HEK293 (cell line): ENCODE results near the gene STUB1.

Experiments used
- CTCF ChIA-PET: fragments of 350-600 bp; formaldehyde crosslinking; extraction: SDS; loops from one replicate; lab custom pipeline; 2021; ENCODE audit warnings: antibody characterized with exemption; lab: Yijun Ruan, JAX
- POLR2A ChIA-PET: fragments of 300-600 bp; formaldehyde crosslinking; extraction: SDS; loops from one replicate; lab custom pipeline; 2020; ENCODE audit warnings: antibody characterized with exemption, inconsistent platforms; lab: Yijun Ruan, JAX
- H3K27ac ChIP-seq: fragments of 200-500 bp; sonication (Bioruptor generic); 2 replicates; pipeline ENCODE4 v1.5.1; 2014; ENCODE audit warnings: low read depth, low read length, control low read depth, inconsistent platforms; ENCODE audit errors: extremely low read depth
- H3K36me3 ChIP-seq, 2 experiments: fragments of 200-500 bp in 1 of 2; sonication (Bioruptor generic) in 1 of 2; 1 replicate in 1 of 2; 2 replicates in 1 of 2; pipeline ENCODE4 v1.5.1; 2014 to 2017; ENCODE audit warnings: inconsistent platforms in 2 of 2, low read length in 2 of 2; ENCODE audit not compliant: control insufficient read depth in 2 of 2, insufficient read depth in 1 of 2
- H3K4me1 ChIP-seq: fragments of 200-500 bp; sonication (Bioruptor generic); 2 replicates; pipeline ENCODE4 v1.5.1; 2014; ENCODE audit warnings: mild to moderate bottlenecking, low read length, inconsistent platforms; ENCODE audit not compliant: control insufficient read depth, insufficient read depth
- H3K4me3 ChIP-seq: 2 replicates; pipeline ENCODE4 v1.5.1; 2011; ENCODE audit warnings: low read depth, mild to moderate bottlenecking, control low read depth, low read length, moderate library complexity
- H3K9me3 ChIP-seq: fragments of 200-500 bp; sonication (Bioruptor generic); 2 replicates; pipeline ENCODE4 v1.5.1; 2014; ENCODE audit warnings: low read depth, low read length, inconsistent platforms; ENCODE audit not compliant: control insufficient read depth, insufficient read depth
- EGR2 ChIP-seq: fragments of 450-650 bp; formaldehyde crosslinking; IDR thresholded peaks from 2 replicates; pipeline ENCODE4 v1.5.1; 2016; ENCODE audit warnings: low read depth, missing biosample characterization, missing genetic modification characterization
- GFI1B ChIP-seq: fragments of 450-650 bp; formaldehyde crosslinking; IDR thresholded peaks from 2 replicates; pipeline ENCODE4 v1.5.1; 2016; ENCODE audit warnings: missing biosample characterization, missing genetic modification characterization
- INSM2 ChIP-seq: fragments of 450-650 bp; formaldehyde crosslinking; IDR thresholded peaks from 2 replicates; pipeline ENCODE4 v1.5.1; 2016; ENCODE audit warnings: missing biosample characterization, missing genetic modification characterization
- REST ChIP-seq: fragments of 450-650 bp; formaldehyde crosslinking; IDR thresholded peaks from 2 replicates; pipeline ENCODE4 v1.5.1; 2016; ENCODE audit warnings: missing biosample characterization, missing genetic modification characterization
- TRIM28 ChIP-seq: IDR thresholded peaks from 2 replicates; pipeline ENCODE4 v1.6.1; 2011; ENCODE audit warnings: low read length, control low read depth, borderline replicate concordance
- ZBTB21 ChIP-seq: fragments of 450-650 bp; formaldehyde crosslinking; IDR thresholded peaks from 2 replicates; pipeline ENCODE4 v1.5.1; 2017; ENCODE audit warnings: missing biosample characterization, missing genetic modification characterization
- ZBTB26 ChIP-seq: fragments of 450-650 bp; formaldehyde crosslinking; optimal IDR thresholded peaks from 2 replicates; pipeline ENCODE3; 2016; ENCODE audit warnings: missing biosample characterization, mild to moderate bottlenecking, missing genetic modification characterization
- ZBTB49 ChIP-seq: fragments of 450-650 bp; formaldehyde crosslinking; IDR thresholded peaks from 2 replicates; pipeline ENCODE4 v1.5.1; 2016; ENCODE audit warnings: missing biosample characterization, missing genetic modification characterization, low read depth
- ZNF555 ChIP-seq: fragments of 450-650 bp; formaldehyde crosslinking; conservative IDR thresholded peaks from 2 replicates; pipeline ENCODE4 v1.5.1; 2017; ENCODE audit warnings: missing biosample characterization, mild to moderate bottlenecking, missing genetic modification characterization, inconsistent platforms
- ZNF558 ChIP-seq: fragments of 450-650 bp; formaldehyde crosslinking; IDR thresholded peaks from 2 replicates; pipeline ENCODE4 v1.5.1; 2016; ENCODE audit warnings: missing biosample characterization, missing genetic modification characterization
- ZNF624 ChIP-seq: fragments of 450-650 bp; formaldehyde crosslinking; IDR thresholded peaks from 2 replicates; pipeline ENCODE4 v1.5.1; 2017; ENCODE audit warnings: missing biosample characterization, missing genetic modification characterization
- ZNF658 ChIP-seq: fragments of 450-650 bp; formaldehyde crosslinking; IDR thresholded peaks from 2 replicates; pipeline ENCODE4; 2016; ENCODE audit warnings: missing biosample characterization, missing genetic modification characterization
- ZNF791 ChIP-seq: fragments of 450-650 bp; formaldehyde crosslinking; IDR thresholded peaks from 2 replicates; pipeline ENCODE4 v1.5.1; 2016; ENCODE audit warnings: missing biosample characterization, missing genetic modification characterization
- ZNF843 ChIP-seq: fragments of 450-650 bp; formaldehyde crosslinking; IDR thresholded peaks from 2 replicates; pipeline ENCODE4 v1.5.1; 2016; ENCODE audit warnings: missing biosample characterization, missing genetic modification characterization
- TF ChIP-seq, protein P1 (sequence below): fragments of 450-650 bp; formaldehyde crosslinking; IDR thresholded peaks from 2 replicates; pipeline ENCODE4 v1.5.1; 2016; ENCODE audit warnings: missing biosample characterization, missing genetic modification characterization

STUB1 gene

DNA sequence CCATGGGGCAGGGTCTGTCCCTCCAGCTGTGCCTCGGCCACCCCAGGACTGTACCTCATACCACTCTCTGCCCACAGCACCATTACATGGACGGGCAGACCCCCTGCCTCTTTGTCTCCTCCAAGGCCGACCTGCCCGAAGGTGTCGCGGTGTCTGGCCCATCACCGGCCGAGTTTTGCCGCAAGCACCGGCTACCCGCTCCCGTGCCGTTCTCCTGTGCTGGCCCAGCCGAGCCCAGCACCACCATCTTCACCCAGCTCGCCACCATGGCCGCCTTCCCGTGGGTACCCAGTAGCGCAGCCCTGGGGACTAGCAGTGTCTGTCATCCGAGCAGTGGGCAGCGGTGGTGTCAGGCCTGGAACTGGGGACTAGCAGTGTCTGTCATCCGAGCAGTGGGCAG, 7.4 kb upstream of the STUB1 start:
- ChIA-PET CTCF (no interaction called here), POLR2A (interaction anchor here (1.3 to 6.7 kb wide), 2 partner anchors 8 to 17 kb away, joined by 3 to 57 read pairs; partner anchors contain the start of genes STUB1 and WDR24)
- H3K4me3 ChIP-seq = no peak overlapping the region
- H3K27ac ChIP-seq = no peak overlapping the region
- TF ChIP-seq ZNF658 = no peak
- no peak for TF ChIP-seq ZNF555
- TF ChIP-seq, protein P1, sequence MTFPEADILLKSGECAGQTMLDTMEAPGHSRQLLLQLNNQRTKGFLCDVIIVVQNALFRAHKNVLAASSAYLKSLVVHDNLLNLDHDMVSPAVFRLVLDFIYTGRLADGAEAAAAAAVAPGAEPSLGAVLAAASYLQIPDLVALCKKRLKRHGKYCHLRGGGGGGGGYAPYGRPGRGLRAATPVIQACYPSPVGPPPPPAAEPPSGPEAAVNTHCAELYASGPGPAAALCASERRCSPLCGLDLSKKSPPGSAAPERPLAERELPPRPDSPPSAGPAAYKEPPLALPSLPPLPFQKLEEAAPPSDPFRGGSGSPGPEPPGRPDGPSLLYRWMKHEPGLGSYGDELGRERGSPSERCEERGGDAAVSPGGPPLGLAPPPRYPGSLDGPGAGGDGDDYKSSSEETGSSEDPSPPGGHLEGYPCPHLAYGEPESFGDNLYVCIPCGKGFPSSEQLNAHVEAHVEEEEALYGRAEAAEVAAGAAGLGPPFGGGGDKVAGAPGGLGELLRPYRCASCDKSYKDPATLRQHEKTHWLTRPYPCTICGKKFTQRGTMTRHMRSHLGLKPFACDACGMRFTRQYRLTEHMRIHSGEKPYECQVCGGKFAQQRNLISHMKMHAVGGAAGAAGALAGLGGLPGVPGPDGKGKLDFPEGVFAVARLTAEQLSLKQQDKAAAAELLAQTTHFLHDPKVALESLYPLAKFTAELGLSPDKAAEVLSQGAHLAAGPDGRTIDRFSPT (tag by site-specific recombination) = peak; percentile 57; the same call in 1 of the 2 replicates
- no peak for TF ChIP-seq GFI1B (tag by site-specific recombination)
- TF ChIP-seq EGR2 (tag by site-specific recombination) = no peak
- TF ChIP-seq REST (tag by site-specific recombination) = no peak
- TF ChIP-seq TRIM28 = no peak
- TF ChIP-seq ZNF843 = no peak
- peak; percentile 12 for TF ChIP-seq ZBTB26 (tag by site-specific recombination)
- no peak for TF ChIP-seq ZNF558
- TF ChIP-seq ZNF624 (tag by site-specific recombination) = no peak
- TF ChIP-seq INSM2 (tag by site-specific recombination) = no peak
- TF ChIP-seq ZNF791 (tag by site-specific recombination) = no peak
- TF ChIP-seq ZBTB21 (tag by site-specific recombination) = no peak
- no peak for TF ChIP-seq ZBTB49 (tag by site-specific recombination)
- peaks cover 0 to 65% of the 10 kb centered on the region in 2 experiments; a peak in 1 of 3 replicates for H3K36me3 ChIP-seq
- no peaks in the 10 kb centered on the region for H3K9me3 ChIP-seq
- no peaks in the 10 kb centered on the region for H3K4me1 ChIP-seq
